NT2/D1 (cell line): ENCODE measurements around the gene CIBAR2.

Source experiments
- SUZ12 ChIP-seq: IDR thresholded peaks from 2 replicates; pipeline ENCODE4 v1.6.1; 2011; ENCODE audit not compliant: insufficient read length, insufficient read depth; ENCODE audit errors: extremely low read depth
- ZNF274 ChIP-seq: IDR thresholded peaks from 2 replicates; pipeline ENCODE4 v1.6.1; 2011; ENCODE audit warnings: mild to moderate bottlenecking, low read depth, low read length

DNA sequence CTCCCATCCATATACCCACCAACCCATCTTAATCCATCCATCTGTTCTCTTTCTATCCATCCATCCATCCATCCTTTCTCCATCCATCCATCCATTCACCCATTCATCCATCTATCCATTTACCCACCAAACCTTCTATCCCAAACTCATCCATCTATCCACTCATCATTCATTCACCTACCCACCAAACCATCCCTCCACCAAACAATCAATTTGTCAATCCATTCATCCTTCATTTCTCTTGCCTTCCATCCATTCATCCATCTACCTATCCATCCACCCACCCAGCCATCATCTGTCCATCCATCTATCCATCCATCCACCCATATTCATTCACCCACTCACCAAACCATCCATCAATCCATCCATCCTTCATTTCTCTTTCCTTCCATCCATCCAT, 44.6 kb upstream of the CIBAR2 start:
- TF ChIP-seq SUZ12 (no peak), ZNF274 (no peak)
